Astrocyte (in vitro differentiated cells and primary cell): ENCODE measurements around the gene FAM3D. TPM values are rescaled to one million over a fixed set of nuclear protein-coding genes. Genes with fewer than 3 reads are reported as not detected.

Source experiments
- DNase-seq: peaks from one replicate; pipeline ENCODE4 v3.0.0-alpha.2; 2010; ENCODE audit warnings: low read depth
- FAIRE-seq: peaks from 2 replicates; lab custom pipeline; 2011; peaks lifted over from hg19 to GRCh38; lab: Jason Lieb, UNC
- H2AFZ ChIP-seq: 2 replicates; pipeline ENCODE4 v1.6.0; 2012; ENCODE audit warnings: low read depth, low read length, inconsistent platforms
- H3K27ac ChIP-seq: 2 replicates; pipeline ENCODE4 v1.5.1; 2011; ENCODE audit warnings: low read depth, low read length, inconsistent platforms
- H3K27me3 ChIP-seq: 2 replicates; pipeline ENCODE4 v1.6.0; 2011; ENCODE audit warnings: low read length, inconsistent platforms; ENCODE audit not compliant: insufficient read depth
- H3K36me3 ChIP-seq: 2 replicates; pipeline ENCODE4 v1.5.1; 2011; ENCODE audit warnings: low read length, inconsistent platforms; ENCODE audit not compliant: insufficient read depth
- H3K4me1 ChIP-seq: 2 replicates; pipeline ENCODE4 v1.5.1; 2011; ENCODE audit warnings: low read length, inconsistent platforms; ENCODE audit not compliant: insufficient read depth
- H3K4me2 ChIP-seq: 2 replicates; pipeline ENCODE4 v1.6.0; 2012; ENCODE audit warnings: low read length, inconsistent platforms
- H3K4me3 ChIP-seq: 2 replicates; pipeline ENCODE4 v1.5.1; 2011; ENCODE audit warnings: low read depth, mild to moderate bottlenecking, low read length, inconsistent platforms; ENCODE audit not compliant: insufficient read depth
- H3K79me2 ChIP-seq: 2 replicates; pipeline ENCODE4 v1.6.0; 2012; ENCODE audit warnings: mild to moderate bottlenecking, low read length, inconsistent platforms; ENCODE audit not compliant: insufficient read depth
- H3K9ac ChIP-seq: 2 replicates; pipeline ENCODE4 v1.6.0; 2012; ENCODE audit warnings: mild to moderate bottlenecking, low read length, inconsistent platforms
- H3K9me3 ChIP-seq: 2 replicates; pipeline ENCODE4 v1.5.1; 2012; ENCODE audit warnings: low read depth, mild to moderate bottlenecking, low read length, inconsistent platforms; ENCODE audit not compliant: insufficient read depth
- H4K20me1 ChIP-seq: 2 replicates; pipeline ENCODE4 v1.6.0; 2012; ENCODE audit warnings: low read length, inconsistent platforms; ENCODE audit not compliant: insufficient read depth
- H3K27ac Mint-ChIP-seq: one replicate; pipeline ENCODE4 v1.8.0; 2021; ENCODE audit warnings: mild to moderate bottlenecking, mixed read lengths; ENCODE audit not compliant: unreplicated experiment
- H3K27me3 Mint-ChIP-seq: one replicate; pipeline ENCODE4 v1.8.0; 2021; ENCODE audit warnings: low read depth, mixed read lengths; ENCODE audit not compliant: unreplicated experiment
- H3K36me3 Mint-ChIP-seq: one replicate; pipeline ENCODE4 v1.8.0; 2021; ENCODE audit warnings: low read depth, mixed read lengths; ENCODE audit not compliant: unreplicated experiment
- H3K4me1 Mint-ChIP-seq: one replicate; pipeline ENCODE4 v1.8.0; 2021; ENCODE audit warnings: low read depth, mixed read lengths; ENCODE audit not compliant: unreplicated experiment
- H3K4me3 Mint-ChIP-seq: one replicate; pipeline ENCODE4 v1.8.0; 2021; ENCODE audit warnings: mild to moderate bottlenecking, moderate library complexity, mixed read lengths; ENCODE audit not compliant: unreplicated experiment
- H3K9me3 Mint-ChIP-seq: one replicate; pipeline ENCODE4 v1.8.0; 2021; ENCODE audit warnings: mild to moderate bottlenecking, mixed read lengths; ENCODE audit not compliant: unreplicated experiment
- EZH2 ChIP-seq: IDR thresholded peaks from 2 replicates; pipeline ENCODE4 v1.6.1; 2012; ENCODE audit warnings: mild to moderate bottlenecking, low read length, inconsistent platforms; ENCODE audit not compliant: insufficient read depth
- total RNA-seq: library from RNA; stranded (reverse); gene quantifications from 2 replicates; pipeline ENCODE4 v1.2.1, GENCODE V29; 2021
- TF ChIP-seq, protein P1 (sequence below): IDR thresholded peaks from 2 replicates; pipeline ENCODE4 v1.5.1; 2011; ENCODE audit warnings: low read depth, mild to moderate bottlenecking, inconsistent platforms, low read length, moderate library complexity; ENCODE audit not compliant: insufficient read depth

Gene FAM3D
- total RNA-seq, 1 donor from 2014 or later = not detected

DNA sequence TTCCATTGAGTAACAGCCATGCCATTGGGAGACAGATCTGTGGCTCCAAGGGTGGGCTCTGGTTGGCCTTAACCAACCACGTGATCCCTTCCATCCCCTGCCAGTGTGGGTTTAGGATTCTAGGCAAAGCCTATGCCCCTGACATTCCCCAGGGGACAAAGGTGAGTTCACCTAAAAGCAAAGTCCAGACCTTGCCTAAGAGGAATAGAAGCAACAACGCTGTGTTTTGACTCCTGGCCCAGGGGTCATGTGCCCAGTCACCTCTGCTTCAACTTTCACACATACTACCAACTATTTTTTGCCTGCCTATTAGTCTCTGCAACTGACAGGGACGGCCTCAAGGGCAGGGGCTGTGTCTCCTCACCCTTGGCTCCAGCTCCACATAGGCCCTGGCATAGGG, 42.0 kb downstream of the FAM3D start:
- H3K27ac Mint-ChIP-seq = no peak overlapping the region
- H2AFZ ChIP-seq = no peak overlapping the region

DNA sequence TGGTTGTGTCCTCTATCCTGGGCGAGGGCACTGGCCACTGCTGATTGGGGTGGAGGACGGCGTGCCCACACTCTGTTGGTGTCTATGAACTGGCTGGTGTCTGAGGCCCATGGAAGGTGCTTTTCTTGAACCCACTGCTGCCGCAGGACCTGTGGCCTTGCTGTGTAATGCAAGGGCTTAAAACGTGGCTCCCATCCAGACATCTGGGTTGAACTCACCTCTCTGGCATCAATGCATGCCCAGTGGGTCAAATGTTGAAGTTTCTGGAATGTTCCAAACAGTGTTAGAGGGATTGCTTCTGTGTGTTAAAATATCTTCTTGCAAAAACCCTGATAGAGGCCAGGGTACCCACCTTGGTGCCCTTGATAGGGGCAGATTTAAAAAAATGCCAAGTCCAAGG, 42.6 kb downstream of the FAM3D start:
- TF ChIP-seq EZH2 = no peak
- TF ChIP-seq, protein P1, sequence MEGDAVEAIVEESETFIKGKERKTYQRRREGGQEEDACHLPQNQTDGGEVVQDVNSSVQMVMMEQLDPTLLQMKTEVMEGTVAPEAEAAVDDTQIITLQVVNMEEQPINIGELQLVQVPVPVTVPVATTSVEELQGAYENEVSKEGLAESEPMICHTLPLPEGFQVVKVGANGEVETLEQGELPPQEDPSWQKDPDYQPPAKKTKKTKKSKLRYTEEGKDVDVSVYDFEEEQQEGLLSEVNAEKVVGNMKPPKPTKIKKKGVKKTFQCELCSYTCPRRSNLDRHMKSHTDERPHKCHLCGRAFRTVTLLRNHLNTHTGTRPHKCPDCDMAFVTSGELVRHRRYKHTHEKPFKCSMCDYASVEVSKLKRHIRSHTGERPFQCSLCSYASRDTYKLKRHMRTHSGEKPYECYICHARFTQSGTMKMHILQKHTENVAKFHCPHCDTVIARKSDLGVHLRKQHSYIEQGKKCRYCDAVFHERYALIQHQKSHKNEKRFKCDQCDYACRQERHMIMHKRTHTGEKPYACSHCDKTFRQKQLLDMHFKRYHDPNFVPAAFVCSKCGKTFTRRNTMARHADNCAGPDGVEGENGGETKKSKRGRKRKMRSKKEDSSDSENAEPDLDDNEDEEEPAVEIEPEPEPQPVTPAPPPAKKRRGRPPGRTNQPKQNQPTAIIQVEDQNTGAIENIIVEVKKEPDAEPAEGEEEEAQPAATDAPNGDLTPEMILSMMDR = no peak
- Mint-ChIP-seq H3K27ac (no peak overlapping the region), H3K9me3 (peaks cover 6% of the 10 kb centered on the region), H3K4me3 (no peak overlapping the region), H3K4me1 (peaks cover 7% of the 10 kb centered on the region), H3K36me3 (no peaks in the 10 kb centered on the region), H3K27me3 (peaks cover 40% of the 10 kb centered on the region)
- no peak for FAIRE-seq
- no peak overlapping the region for H3K4me2 ChIP-seq
- H3K79me2 ChIP-seq = no peaks in the 10 kb centered on the region
- no peaks in the 10 kb centered on the region for H3K36me3 ChIP-seq
- H2AFZ ChIP-seq = no peak overlapping the region
- peaks cover 7% of the 10 kb centered on the region for H3K4me1 ChIP-seq
- H3K9me3 ChIP-seq = no peaks in the 10 kb centered on the region
- H3K9ac ChIP-seq = no peak overlapping the region
- peaks cover 4% of the 10 kb centered on the region for H3K27me3 ChIP-seq
- no peaks in the 10 kb centered on the region for H4K20me1 ChIP-seq
- no peak overlapping the region for H3K27ac ChIP-seq
- H3K4me3 ChIP-seq = no peak overlapping the region
- DNase-seq = no peak

More for the DNA sequence above, 42.0 kb downstream of the FAM3D start:
- Mint-ChIP-seq H3K27me3 (peaks cover 37% of the 10 kb centered on the region), H3K36me3 (no peaks in the 10 kb centered on the region), H3K4me3 (no peak overlapping the region), H3K9me3 (peaks cover 6% of the 10 kb centered on the region), H3K4me1 (peaks cover 7% of the 10 kb centered on the region)
- DNase-seq = no peak
- Histone ChIP-seq H3K79me2 (no peaks in the 10 kb centered on the region), H3K4me1 (peaks cover 13% of the 10 kb centered on the region), H3K36me3 (no peaks in the 10 kb centered on the region), H3K9ac (no peak overlapping the region), H3K9me3 (no peaks in the 10 kb centered on the region), H3K4me2 (no peak overlapping the region), H4K20me1 (no peaks in the 10 kb centered on the region), H3K4me3 (no peak overlapping the region), H3K27me3 (peaks cover 4% of the 10 kb centered on the region), H3K27ac (no peak overlapping the region)
- FAIRE-seq = no peak
- TF ChIP-seq EZH2 = no peak
- TF ChIP-seq, protein P1 = no peak

DNA sequence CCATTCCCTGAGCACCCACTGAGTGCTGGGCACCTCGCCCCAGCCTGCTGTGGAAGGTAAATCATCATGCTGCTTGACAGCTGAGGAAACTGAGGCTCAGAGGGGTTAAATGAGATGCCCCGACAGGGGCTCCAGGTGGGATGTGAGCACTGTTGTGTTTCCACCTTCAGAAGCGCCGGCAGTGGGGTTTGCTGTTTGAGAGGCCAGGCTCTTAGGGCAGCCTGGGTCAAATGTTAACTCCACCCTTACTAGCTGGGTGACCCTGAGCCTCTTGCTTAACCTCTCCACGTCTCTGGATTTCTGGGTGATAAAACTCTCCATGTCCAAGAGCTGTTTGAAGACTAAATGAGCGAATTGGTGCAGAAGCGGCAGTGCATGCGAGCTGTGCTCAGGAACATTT, 43.1 kb downstream of the FAM3D start:
- Mint-ChIP-seq H3K27ac (no peak overlapping the region), H3K36me3 (no peaks in the 10 kb centered on the region), H3K9me3 (peaks cover 6% of the 10 kb centered on the region), H3K4me1 (peaks cover 7% of the 10 kb centered on the region), H3K27me3 (peaks cover 43% of the 10 kb centered on the region), H3K4me3 (no peak overlapping the region)
- no peak overlapping the region for H3K27ac ChIP-seq
- TF ChIP-seq, protein P1 = no peak
- no peak for TF ChIP-seq EZH2
- no peak overlapping the region for H3K9ac ChIP-seq
- no peak for FAIRE-seq
- peaks cover 2% of the 10 kb centered on the region for H3K4me1 ChIP-seq
- H3K9me3 ChIP-seq = no peaks in the 10 kb centered on the region
- DNase-seq = no peak
- H2AFZ ChIP-seq = no peak overlapping the region
- H3K36me3 ChIP-seq = no peaks in the 10 kb centered on the region
- no peaks in the 10 kb centered on the region for H3K79me2 ChIP-seq
- no peak overlapping the region for H3K4me2 ChIP-seq
- H4K20me1 ChIP-seq = no peaks in the 10 kb centered on the region
- H3K4me3 ChIP-seq = no peak overlapping the region
- H3K27me3 ChIP-seq = peaks cover 4% of the 10 kb centered on the region
